CD1c-positive myeloid dendritic cell (primary cell): Measurements from ENCODE around the gene AKAP10.
A peak's percentile ranks its signal among the peaks of the same experiment; 100 is the strongest.
"Not testable (repeated sequence)": the region's sequence is repeated elsewhere in the genome, so short reads cannot be mapped to it uniquely, and the experiment has no call there.

ENCODE experiments used
- DNase-seq: peaks from one replicate; pipeline ENCODE4 v3.0.0-alpha.2; 2016; ENCODE audit errors: extremely low spot score

Gene AKAP10

GRCh38 chr17:19978805-19979211, 1.2 kb upstream of the AKAP10 start:
- DNase-seq, result peak; percentile 52

- peak; percentile 87 for DNase-seq
These were observed 678 bp upstream of the AKAP10 start for GRCh38 chr17:19978209-19978802.

- DNase-seq, result no peak
These were observed 2.0 kb downstream of the AKAP10 start for GRCh38 chr17:19975601-19976000.

GRCh38 chr17:19973156-19973555, 4.5 kb downstream of the AKAP10 start:
- DNase-seq, result no peak

- not testable (repeated sequence) for DNase-seq
These were observed 14.7 kb downstream of the AKAP10 start for GRCh38 chr17:19962954-19963353.

GRCh38 chr17:19958023-19958422, 19.6 kb downstream of the AKAP10 start:
- DNase-seq, result no peak

GRCh38 chr17:19955099-19955498, 22.5 kb downstream of the AKAP10 start:
- DNase-seq, result no peak

GRCh38 chr17:19951411-19951810, 26.2 kb downstream of the AKAP10 start:
- not testable (repeated sequence) for DNase-seq

- DNase-seq, result not testable (repeated sequence)
These were observed 26.9 kb downstream of the AKAP10 start for GRCh38 chr17:19950624-19951195.

GRCh38 chr17:19948116-19948943, 29.3 kb downstream of the AKAP10 start:
- no peak for DNase-seq

GRCh38 chr17:19946921-19947320, 30.7 kb downstream of the AKAP10 start:
- no peak for DNase-seq

- no peak for DNase-seq
These were observed 32.5 kb downstream of the AKAP10 start for GRCh38 chr17:19945009-19945626.

GRCh38 chr17:19943599-19943998, 34.0 kb downstream of the AKAP10 start:
- no peak for DNase-seq

- no peak for DNase-seq
These were observed 34.6 kb downstream of the AKAP10 start for GRCh38 chr17:19943026-19943425.

- no peak for DNase-seq
These were observed 36.7 kb downstream of the AKAP10 start for GRCh38 chr17:19940722-19941464.

- no peak for DNase-seq
These were observed 37.5 kb downstream of the AKAP10 start for GRCh38 chr17:19939993-19940721.

- DNase-seq, result no peak
These were observed 38.9 kb downstream of the AKAP10 start for GRCh38 chr17:19938736-19939135.

GRCh38 chr17:19937522-19937921, 40.1 kb downstream of the AKAP10 start:
- DNase-seq, result no peak

GRCh38 chr17:19935169-19935568, 42.5 kb downstream of the AKAP10 start:
- no peak for DNase-seq

GRCh38 chr17:19933628-19934027, 44.0 kb downstream of the AKAP10 start:
- no peak for DNase-seq

GRCh38 chr17:19933221-19933620, 44.4 kb downstream of the AKAP10 start:
- DNase-seq, result no peak
